Measurements from ENCODE around the gene ATE1.

Gene ATE1

GRCh38 chr10:121845044-121845784 lies 82.6 kb downstream of the ATE1 start:
- Histone ChIP-seq H3K4me1 (ENCODE audit: control insufficient read depth, insufficient read depth, low read length) (peaks cover 6% of the 10 kb centered on the region; the same call in 1 of the 2 replicates), H3K36me3 (ENCODE audit: control insufficient read depth, insufficient read depth, low read length) (peaks cover 12% of the 10 kb centered on the region; the same call in 1 of the 2 replicates), H3K4me3 (ENCODE audit: low read depth, low read length) (no peak overlapping the region), H3K9me3 (ENCODE audit: control insufficient read depth, insufficient read depth, low read depth, low read length) (no peaks in the 10 kb centered on the region; the same call in 1 of the 2 replicates), H3K9ac (ENCODE audit: low read length) (no peak overlapping the region), H3K27ac (ENCODE audit: low read depth, low read length) (no peak overlapping the region), H3K27me3 (ENCODE audit: control insufficient read depth, insufficient read depth, low read length) (no peaks in the 10 kb centered on the region)

- Histone ChIP-seq H3K36me3 (ENCODE audit: control insufficient read depth, insufficient read depth, low read length) (peaks cover 12% of the 10 kb centered on the region; the same call in 1 of the 2 replicates), H3K9me3 (ENCODE audit: control insufficient read depth, insufficient read depth, low read depth, low read length) (no peaks in the 10 kb centered on the region; the same call in 1 of the 2 replicates), H3K9ac (ENCODE audit: low read length) (no peak overlapping the region), H3K27me3 (ENCODE audit: control insufficient read depth, insufficient read depth, low read length) (no peaks in the 10 kb centered on the region), H3K4me1 (ENCODE audit: control insufficient read depth, insufficient read depth, low read length) (peaks cover 6% of the 10 kb centered on the region; the same call in 1 of the 2 replicates), H3K4me3 (ENCODE audit: low read depth, low read length) (no peak overlapping the region), H3K27ac (ENCODE audit: low read depth, low read length) (no peak overlapping the region)
Measured at GRCh38 chr10:121844537-121844936, 83.3 kb downstream of the ATE1 start.

GRCh38 chr10:121843379-121843778 lies 84.5 kb downstream of the ATE1 start:
- H3K4me1 ChIP-seq (ENCODE audit: control insufficient read depth, insufficient read depth, low read length): peaks cover 6% of the 10 kb centered on the region; the same call in 1 of the 2 replicates
- no peak overlapping the region for H3K27ac ChIP-seq (ENCODE audit: low read depth, low read length)
- no peaks in the 10 kb centered on the region; the same call in 1 of the 2 replicates for H3K9me3 ChIP-seq (ENCODE audit: control insufficient read depth, insufficient read depth, low read depth, low read length)
- H3K27me3 ChIP-seq (ENCODE audit: control insufficient read depth, insufficient read depth, low read length): no peaks in the 10 kb centered on the region
- no peak overlapping the region for H3K4me3 ChIP-seq (ENCODE audit: low read depth, low read length)
- no peak overlapping the region for H3K9ac ChIP-seq (ENCODE audit: low read length)
- peaks cover 10% of the 10 kb centered on the region; the same call in 1 of the 2 replicates for H3K36me3 ChIP-seq (ENCODE audit: control insufficient read depth, insufficient read depth, low read length)

- H3K4me3 ChIP-seq (ENCODE audit: low read depth, low read length): no peak overlapping the region
- H3K27me3 ChIP-seq (ENCODE audit: control insufficient read depth, insufficient read depth, low read length): no peaks in the 10 kb centered on the region
- no peaks in the 10 kb centered on the region; the same call in 1 of the 2 replicates for H3K9me3 ChIP-seq (ENCODE audit: control insufficient read depth, insufficient read depth, low read depth, low read length)
- H3K27ac ChIP-seq (ENCODE audit: low read depth, low read length): no peak overlapping the region
- H3K36me3 ChIP-seq (ENCODE audit: control insufficient read depth, insufficient read depth, low read length): peaks cover 4% of the 10 kb centered on the region; the same call in 1 of the 2 replicates
- no peak overlapping the region for H3K9ac ChIP-seq (ENCODE audit: low read length)
- peaks cover 6% of the 10 kb centered on the region; the same call in 1 of the 2 replicates for H3K4me1 ChIP-seq (ENCODE audit: control insufficient read depth, insufficient read depth, low read length)
Measured at GRCh38 chr10:121841862-121842261, 86.0 kb downstream of the ATE1 start.

- Histone ChIP-seq H3K27me3 (ENCODE audit: control insufficient read depth, insufficient read depth, low read length) (no peaks in the 10 kb centered on the region), H3K9ac (ENCODE audit: low read length) (no peak overlapping the region), H3K9me3 (ENCODE audit: control insufficient read depth, insufficient read depth, low read depth, low read length) (no peaks in the 10 kb centered on the region), H3K4me3 (ENCODE audit: low read depth, low read length) (no peak overlapping the region), H3K36me3 (ENCODE audit: control insufficient read depth, insufficient read depth, low read length) (peaks cover 9% of the 10 kb centered on the region; the same call in 1 of the 2 replicates), H3K4me1 (ENCODE audit: control insufficient read depth, insufficient read depth, low read length) (peaks cover 6% of the 10 kb centered on the region; the same call in 1 of the 2 replicates), H3K27ac (ENCODE audit: low read depth, low read length) (no peak overlapping the region)
Measured at GRCh38 chr10:121838931-121839330, 88.9 kb downstream of the ATE1 start.

- no peaks in the 10 kb centered on the region for H3K9me3 ChIP-seq (ENCODE audit: control insufficient read depth, insufficient read depth, low read depth, low read length)
- no peaks in the 10 kb centered on the region for H3K27me3 ChIP-seq (ENCODE audit: control insufficient read depth, insufficient read depth, low read length)
- H3K9ac ChIP-seq (ENCODE audit: low read length): no peak overlapping the region
- peaks cover 9% of the 10 kb centered on the region; the same call in 1 of the 2 replicates for H3K36me3 ChIP-seq (ENCODE audit: control insufficient read depth, insufficient read depth, low read length)
- H3K4me1 ChIP-seq (ENCODE audit: control insufficient read depth, insufficient read depth, low read length): peaks cover 6% of the 10 kb centered on the region; the same call in 1 of the 2 replicates
- no peak overlapping the region for H3K4me3 ChIP-seq (ENCODE audit: low read depth, low read length)
- no peak overlapping the region for H3K27ac ChIP-seq (ENCODE audit: low read depth, low read length)
Measured at GRCh38 chr10:121838149-121838548, 89.7 kb downstream of the ATE1 start.

GRCh38 chr10:121836171-121836570 lies 91.7 kb downstream of the ATE1 start:
- Histone ChIP-seq H3K4me1 (ENCODE audit: control insufficient read depth, insufficient read depth, low read length) (no peaks in the 10 kb centered on the region), H3K9ac (ENCODE audit: low read length) (no peak overlapping the region), H3K4me3 (ENCODE audit: low read depth, low read length) (no peak overlapping the region), H3K36me3 (ENCODE audit: control insufficient read depth, insufficient read depth, low read length) (peaks cover 9% of the 10 kb centered on the region; the same call in 1 of the 2 replicates), H3K9me3 (ENCODE audit: control insufficient read depth, insufficient read depth, low read depth, low read length) (no peaks in the 10 kb centered on the region), H3K27ac (ENCODE audit: low read depth, low read length) (no peak overlapping the region), H3K27me3 (ENCODE audit: control insufficient read depth, insufficient read depth, low read length) (no peaks in the 10 kb centered on the region)

- Histone ChIP-seq H3K9me3 (ENCODE audit: control insufficient read depth, insufficient read depth, low read depth, low read length) (no peaks in the 10 kb centered on the region), H3K27me3 (ENCODE audit: control insufficient read depth, insufficient read depth, low read length) (no peaks in the 10 kb centered on the region), H3K4me3 (ENCODE audit: low read depth, low read length) (no peak overlapping the region), H3K27ac (ENCODE audit: low read depth, low read length) (no peak overlapping the region), H3K9ac (ENCODE audit: low read length) (no peak overlapping the region), H3K4me1 (ENCODE audit: control insufficient read depth, insufficient read depth, low read length) (no peaks in the 10 kb centered on the region), H3K36me3 (ENCODE audit: control insufficient read depth, insufficient read depth, low read length) (peaks cover 9% of the 10 kb centered on the region; the same call in 1 of the 2 replicates)
Measured at GRCh38 chr10:121835376-121835775, 92.5 kb downstream of the ATE1 start.

GRCh38 chr10:121834757-121835156 lies 93.1 kb downstream of the ATE1 start:
- Histone ChIP-seq H3K9me3 (ENCODE audit: control insufficient read depth, insufficient read depth, low read depth, low read length) (no peaks in the 10 kb centered on the region), H3K4me3 (ENCODE audit: low read depth, low read length) (no peak overlapping the region), H3K4me1 (ENCODE audit: control insufficient read depth, insufficient read depth, low read length) (no peaks in the 10 kb centered on the region), H3K36me3 (ENCODE audit: control insufficient read depth, insufficient read depth, low read length) (peaks cover 11% of the 10 kb centered on the region; the same call in 1 of the 2 replicates), H3K27ac (ENCODE audit: low read depth, low read length) (no peak overlapping the region), H3K27me3 (ENCODE audit: control insufficient read depth, insufficient read depth, low read length) (no peaks in the 10 kb centered on the region), H3K9ac (ENCODE audit: low read length) (no peak overlapping the region)

- Histone ChIP-seq H3K9me3 (ENCODE audit: control insufficient read depth, insufficient read depth, low read depth, low read length) (no peaks in the 10 kb centered on the region), H3K36me3 (ENCODE audit: control insufficient read depth, insufficient read depth, low read length) (peaks cover 17% of the 10 kb centered on the region), H3K4me1 (ENCODE audit: control insufficient read depth, insufficient read depth, low read length) (no peaks in the 10 kb centered on the region), H3K9ac (ENCODE audit: low read length) (no peak overlapping the region), H3K27me3 (ENCODE audit: control insufficient read depth, insufficient read depth, low read length) (no peaks in the 10 kb centered on the region), H3K4me3 (ENCODE audit: low read depth, low read length) (no peak overlapping the region), H3K27ac (ENCODE audit: low read depth, low read length) (no peak overlapping the region)
Measured at GRCh38 chr10:121833387-121833786, 94.4 kb downstream of the ATE1 start.

GRCh38 chr10:121832647-121833046 lies 95.2 kb downstream of the ATE1 start:
- H3K36me3 ChIP-seq (ENCODE audit: control insufficient read depth, insufficient read depth, low read length): peaks cover 22% of the 10 kb centered on the region
- H3K27ac ChIP-seq (ENCODE audit: low read depth, low read length): no peak overlapping the region
- H3K4me3 ChIP-seq (ENCODE audit: low read depth, low read length): no peak overlapping the region
- H3K4me1 ChIP-seq (ENCODE audit: control insufficient read depth, insufficient read depth, low read length): no peaks in the 10 kb centered on the region
- H3K9ac ChIP-seq (ENCODE audit: low read length): no peak overlapping the region
- H3K9me3 ChIP-seq (ENCODE audit: control insufficient read depth, insufficient read depth, low read depth, low read length): no peaks in the 10 kb centered on the region
- no peaks in the 10 kb centered on the region for H3K27me3 ChIP-seq (ENCODE audit: control insufficient read depth, insufficient read depth, low read length)

Data from HUES6 (cell line).